ENCODE data around the gene SORBS2. TPM values are rescaled to one million over a fixed set of nuclear protein-coding genes. Genes with fewer than 3 reads are reported as not detected.

SORBS2 gene
- total and polyA plus RNA-seq, 2 of the 8 experiments (the other 6 are each of a cell fraction or from before 2014, with no cell fraction given), result 73.0 to 87.1 TPM

- H2BK20ac ChIP-seq (ENCODE audit: low read length), result no peak overlapping the region
- H3K9ac ChIP-seq (replicated peaks in 1 of 4; ENCODE audit: extremely low read depth in 1 of 4, low read depth in 3 of 4, low read length in 3 of 4), result no peak overlapping the region
- 94% methylated on average over 15 of the region's 15 CpGs; no CpG with 5 or more reads in 1 of the 2 experiments for whole genome bisulfite sequencing, 2 experiments (ENCODE audit: extremely low coverage in 1 of 2, insufficient coverage in 1 of 2, insufficient read length in 1 of 2, insufficient replicate concordance in 2 of 2, low coverage in 1 of 2, low lambda C conversion rate in 2 of 2, missing lambda C conversion rate in 1 of 2)
- FAIRE-seq, result no peak
- no peak overlapping the region for H4K8ac ChIP-seq (ENCODE audit: extremely low read depth, insufficient read depth, low read length)
- no peak overlapping the region for H3K14ac ChIP-seq (ENCODE audit: insufficient read length)
- no peak overlapping the region for H2BK15ac ChIP-seq (ENCODE audit: low read length)
- H2AFZ ChIP-seq (ENCODE audit: low read length), result no peak overlapping the region
- no peaks in the 10 kb centered on the region for H3K9me3 ChIP-seq (ENCODE audit: insufficient read depth in 2 of 2, low read depth in 1 of 2, low read length in 1 of 2)
- no peak overlapping the region for H2AK5ac ChIP-seq (ENCODE audit: low read depth, low read length)
- no peaks in the 10 kb centered on the region; a peak in 1 of 8 replicates for H3K36me3 ChIP-seq (ENCODE audit: control insufficient read depth in 2 of 4, insufficient read depth in 4 of 4, low read length in 3 of 4)
- H3K27ac ChIP-seq (ENCODE audit: low read depth, low read length), result no peak overlapping the region
- no peaks in the 10 kb centered on the region for H3K79me2 ChIP-seq (ENCODE audit: control insufficient read depth in 1 of 2, insufficient read depth in 2 of 2, low read length in 2 of 2)
- no peaks in the 10 kb centered on the region for H3K27me3 ChIP-seq (replicated peaks in 1 of 4; ENCODE audit: control insufficient read depth in 3 of 4, extremely low read depth in 1 of 4, insufficient read depth in 3 of 4, low read length in 3 of 4)
- H4K5ac ChIP-seq (ENCODE audit: insufficient read length, low read depth, low read length), result no peak overlapping the region
- H3K4me3 ChIP-seq (ENCODE audit: extremely low read depth in 1 of 4, insufficient read depth in 2 of 4, low read depth in 3 of 4, low read length in 4 of 4), result no peak overlapping the region
- no peak overlapping the region for H3K4ac ChIP-seq (replicated peaks; ENCODE audit: insufficient read length, low read depth, low read length)
- TF ChIP-seq CTBP2 (IDR thresholded peaks at IDR 0.05; ENCODE audit: borderline replicate concordance, insufficient read depth, insufficient read length, low read length), result no peak
- TF ChIP-seq PHF8 (conservative IDR thresholded peaks at IDR 0.05; ENCODE audit: low read depth, low read length), result no peak
- TF ChIP-seq NANOG (IDR thresholded peaks at IDR 0.05; ENCODE audit: insufficient read depth, low read depth, low read length, poor library complexity, severe bottlenecking), result no peak
- no peak for TF ChIP-seq JUND (IDR thresholded peaks at IDR 0.05; ENCODE audit: low read length)
- no peak for TF ChIP-seq HDAC2 (IDR thresholded peaks at IDR 0.05; ENCODE audit: borderline replicate concordance in 1 of 2, low read depth in 2 of 2, low read length in 2 of 2)
- TF ChIP-seq TEAD4 (IDR thresholded peaks at IDR 0.05; ENCODE audit: low read depth, low read length), result no peak
- CTCF ChIA-PET (ENCODE audit: partially characterized antibody), result interaction anchor here (1.1 kb wide), 1 partner anchor 119 kb away, joined by 3 read pairs; no protein-coding TSS in a partner anchor
- no peak overlapping the region for H3K18ac ChIP-seq (ENCODE audit: extremely low read depth, low read length)
- no peak overlapping the region for H3K56ac ChIP-seq (replicated peaks; ENCODE audit: insufficient read length, low read depth, low read length)
- H3K79me1 ChIP-seq (ENCODE audit: low read depth, low read length), result no peaks in the 10 kb centered on the region
- no peak for DNase-seq (ENCODE audit: low read depth in 1 of 2, low spot score in 2 of 2)
- H2BK120ac ChIP-seq (replicated peaks; ENCODE audit: low read depth, low read length), result no peak overlapping the region
- H2BK5ac ChIP-seq (ENCODE audit: low read depth, low read length), result no peak overlapping the region
- H3K4me2 ChIP-seq (ENCODE audit: insufficient read depth in 1 of 2, low read depth in 2 of 2, low read length in 2 of 2), result no peak overlapping the region
- no peaks in the 10 kb centered on the region for H3K23me2 ChIP-seq (ENCODE audit: low read depth, low read length)
- POLR2A ChIA-PET (ENCODE audit: partially characterized antibody), result no interaction called here
- peaks cover 0 to 3% (median 0%) of the 10 kb centered on the region in 4 experiments; a peak in 2 of 7 replicates for H3K4me1 ChIP-seq (replicated peaks in 1 of 4; ENCODE audit: control insufficient read depth in 3 of 4, insufficient read depth in 4 of 4, low read length in 3 of 4)
- no peak overlapping the region for H3K23ac ChIP-seq (ENCODE audit: insufficient read length)
- no peak overlapping the region for H2BK12ac ChIP-seq (ENCODE audit: low read depth, low read length)
- H4K91ac ChIP-seq (replicated peaks; ENCODE audit: insufficient read length, low read length), result no peak overlapping the region
- no peaks in the 10 kb centered on the region for H4K20me1 ChIP-seq (replicated peaks in 1 of 2; ENCODE audit: control insufficient read depth in 1 of 2, insufficient read depth in 2 of 2, low read length in 2 of 2)
Measured at GRCh38 chr4:185716577-185717376, 95.2 kb downstream of the SORBS2 start.
